Astrocyte (in vitro differentiated cells and primary cell): Measurements from ENCODE around the gene CTNND1. TPM values are rescaled to one million over a fixed set of nuclear protein-coding genes. Genes with fewer than 3 reads are reported as not detected.
A peak's percentile ranks its signal among the peaks of the same experiment; 100 is the strongest.

Experiments
- DNase-seq: peaks from one replicate; pipeline ENCODE4 v3.0.0-alpha.2; 2010; ENCODE audit warnings: low read depth
- FAIRE-seq: peaks from 2 replicates; lab custom pipeline; 2011; peaks lifted over from hg19 to GRCh38; lab: Jason Lieb, UNC
- H2AFZ ChIP-seq: 2 replicates; pipeline ENCODE4 v1.6.0; 2012; ENCODE audit warnings: low read depth, low read length, inconsistent platforms
- H3K27ac ChIP-seq: 2 replicates; pipeline ENCODE4 v1.5.1; 2011; ENCODE audit warnings: low read depth, low read length, inconsistent platforms
- H3K27me3 ChIP-seq: 2 replicates; pipeline ENCODE4 v1.6.0; 2011; ENCODE audit warnings: low read length, inconsistent platforms; ENCODE audit not compliant: insufficient read depth
- H3K36me3 ChIP-seq: 2 replicates; pipeline ENCODE4 v1.5.1; 2011; ENCODE audit warnings: low read length, inconsistent platforms; ENCODE audit not compliant: insufficient read depth
- H3K4me1 ChIP-seq: 2 replicates; pipeline ENCODE4 v1.5.1; 2011; ENCODE audit warnings: low read length, inconsistent platforms; ENCODE audit not compliant: insufficient read depth
- H3K4me2 ChIP-seq: 2 replicates; pipeline ENCODE4 v1.6.0; 2012; ENCODE audit warnings: low read length, inconsistent platforms
- H3K4me3 ChIP-seq: 2 replicates; pipeline ENCODE4 v1.5.1; 2011; ENCODE audit warnings: low read depth, mild to moderate bottlenecking, low read length, inconsistent platforms; ENCODE audit not compliant: insufficient read depth
- H3K79me2 ChIP-seq: 2 replicates; pipeline ENCODE4 v1.6.0; 2012; ENCODE audit warnings: mild to moderate bottlenecking, low read length, inconsistent platforms; ENCODE audit not compliant: insufficient read depth
- H3K9ac ChIP-seq: 2 replicates; pipeline ENCODE4 v1.6.0; 2012; ENCODE audit warnings: mild to moderate bottlenecking, low read length, inconsistent platforms
- H3K9me3 ChIP-seq: 2 replicates; pipeline ENCODE4 v1.5.1; 2012; ENCODE audit warnings: low read depth, mild to moderate bottlenecking, low read length, inconsistent platforms; ENCODE audit not compliant: insufficient read depth
- H4K20me1 ChIP-seq: 2 replicates; pipeline ENCODE4 v1.6.0; 2012; ENCODE audit warnings: low read length, inconsistent platforms; ENCODE audit not compliant: insufficient read depth
- H3K27ac Mint-ChIP-seq: one replicate; pipeline ENCODE4 v1.8.0; 2021; ENCODE audit warnings: mild to moderate bottlenecking, mixed read lengths; ENCODE audit not compliant: unreplicated experiment
- H3K27me3 Mint-ChIP-seq: one replicate; pipeline ENCODE4 v1.8.0; 2021; ENCODE audit warnings: low read depth, mixed read lengths; ENCODE audit not compliant: unreplicated experiment
- H3K36me3 Mint-ChIP-seq: one replicate; pipeline ENCODE4 v1.8.0; 2021; ENCODE audit warnings: low read depth, mixed read lengths; ENCODE audit not compliant: unreplicated experiment
- H3K4me1 Mint-ChIP-seq: one replicate; pipeline ENCODE4 v1.8.0; 2021; ENCODE audit warnings: low read depth, mixed read lengths; ENCODE audit not compliant: unreplicated experiment
- H3K4me3 Mint-ChIP-seq: one replicate; pipeline ENCODE4 v1.8.0; 2021; ENCODE audit warnings: mild to moderate bottlenecking, moderate library complexity, mixed read lengths; ENCODE audit not compliant: unreplicated experiment
- H3K9me3 Mint-ChIP-seq: one replicate; pipeline ENCODE4 v1.8.0; 2021; ENCODE audit warnings: mild to moderate bottlenecking, mixed read lengths; ENCODE audit not compliant: unreplicated experiment
- EZH2 ChIP-seq: IDR thresholded peaks from 2 replicates; pipeline ENCODE4 v1.6.1; 2012; ENCODE audit warnings: mild to moderate bottlenecking, low read length, inconsistent platforms; ENCODE audit not compliant: insufficient read depth
- total RNA-seq: library from RNA; stranded (reverse); gene quantifications from 2 replicates; pipeline ENCODE4 v1.2.1, GENCODE V29; 2021
- TF ChIP-seq, protein P1 (sequence below): IDR thresholded peaks from 2 replicates; pipeline ENCODE4 v1.5.1; 2011; ENCODE audit warnings: low read depth, mild to moderate bottlenecking, inconsistent platforms, low read length, moderate library complexity; ENCODE audit not compliant: insufficient read depth

Gene CTNND1
- total RNA-seq, 1 donor from 2014 or later, result 235 TPM

DNA sequence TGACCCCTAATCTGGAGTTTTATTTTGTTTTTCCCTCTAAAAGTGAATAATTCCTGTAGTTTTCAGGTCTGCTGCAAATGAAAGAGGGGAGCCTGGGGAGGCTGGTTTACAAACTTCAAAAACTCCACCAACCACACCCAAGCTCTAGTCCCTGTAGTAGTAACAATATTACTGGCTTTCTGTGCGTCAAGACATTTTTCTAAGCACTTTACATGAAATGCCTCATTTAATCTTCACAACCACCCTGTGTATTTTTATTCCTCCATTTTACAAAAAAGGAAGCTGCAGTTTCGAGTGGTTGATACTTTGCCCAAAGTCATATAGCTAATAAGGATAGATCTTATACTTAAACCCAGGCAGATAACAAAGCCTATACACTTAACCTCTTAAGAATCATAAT, 23.5 kb downstream of the CTNND1 start:
- H4K20me1 ChIP-seq, result peaks cover 93% of the 10 kb centered on the region
- FAIRE-seq, result no peak
- H3K4me2 ChIP-seq, result no peak overlapping the region
- no peak for DNase-seq
- Mint-ChIP-seq H3K4me3 (no peak overlapping the region), H3K27me3 (no peaks in the 10 kb centered on the region), H3K9me3 (no peaks in the 10 kb centered on the region), H3K27ac (no peak overlapping the region), H3K36me3 (peaks cover 14% of the 10 kb centered on the region), H3K4me1 (peaks cover 61% of the 10 kb centered on the region)
- no peaks in the 10 kb centered on the region for H3K9me3 ChIP-seq
- no peaks in the 10 kb centered on the region for H3K27me3 ChIP-seq
- TF ChIP-seq, protein P1, sequence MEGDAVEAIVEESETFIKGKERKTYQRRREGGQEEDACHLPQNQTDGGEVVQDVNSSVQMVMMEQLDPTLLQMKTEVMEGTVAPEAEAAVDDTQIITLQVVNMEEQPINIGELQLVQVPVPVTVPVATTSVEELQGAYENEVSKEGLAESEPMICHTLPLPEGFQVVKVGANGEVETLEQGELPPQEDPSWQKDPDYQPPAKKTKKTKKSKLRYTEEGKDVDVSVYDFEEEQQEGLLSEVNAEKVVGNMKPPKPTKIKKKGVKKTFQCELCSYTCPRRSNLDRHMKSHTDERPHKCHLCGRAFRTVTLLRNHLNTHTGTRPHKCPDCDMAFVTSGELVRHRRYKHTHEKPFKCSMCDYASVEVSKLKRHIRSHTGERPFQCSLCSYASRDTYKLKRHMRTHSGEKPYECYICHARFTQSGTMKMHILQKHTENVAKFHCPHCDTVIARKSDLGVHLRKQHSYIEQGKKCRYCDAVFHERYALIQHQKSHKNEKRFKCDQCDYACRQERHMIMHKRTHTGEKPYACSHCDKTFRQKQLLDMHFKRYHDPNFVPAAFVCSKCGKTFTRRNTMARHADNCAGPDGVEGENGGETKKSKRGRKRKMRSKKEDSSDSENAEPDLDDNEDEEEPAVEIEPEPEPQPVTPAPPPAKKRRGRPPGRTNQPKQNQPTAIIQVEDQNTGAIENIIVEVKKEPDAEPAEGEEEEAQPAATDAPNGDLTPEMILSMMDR, result no peak
- TF ChIP-seq EZH2, result no peak
- H3K36me3 ChIP-seq, result no peaks in the 10 kb centered on the region
- H3K4me3 ChIP-seq, result no peak overlapping the region
- H3K4me1 ChIP-seq, result peaks cover 7% of the 10 kb centered on the region
- no peak overlapping the region for H3K9ac ChIP-seq
- peaks cover 99% of the 10 kb centered on the region for H3K79me2 ChIP-seq
- no peak overlapping the region for H2AFZ ChIP-seq
- H3K27ac ChIP-seq, result no peak overlapping the region

DNA sequence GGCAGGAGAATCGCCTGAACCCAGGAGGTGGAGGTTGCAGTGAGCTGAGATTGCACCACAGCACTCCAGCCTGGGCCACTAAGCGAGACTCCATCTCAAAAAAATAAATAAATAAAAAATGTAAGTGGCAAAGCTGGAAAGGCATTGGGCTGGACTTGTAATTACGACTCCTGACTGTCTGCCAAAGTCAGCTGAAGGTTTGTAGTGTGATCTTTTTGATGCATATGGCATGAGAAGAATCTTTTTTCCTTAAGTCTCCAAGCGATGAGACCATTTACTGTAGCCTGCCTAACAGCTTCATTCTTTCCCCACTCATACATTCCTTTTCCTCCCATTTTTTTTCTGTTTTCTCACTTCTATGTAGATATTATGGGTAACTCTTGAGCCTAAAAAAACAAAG, 24.8 kb downstream of the CTNND1 start:
- peaks cover 99% of the 10 kb centered on the region for H3K79me2 ChIP-seq
- H3K36me3 ChIP-seq, result no peaks in the 10 kb centered on the region
- Mint-ChIP-seq H3K4me3 (no peak overlapping the region), H3K4me1 (peaks cover 58% of the 10 kb centered on the region), H3K27me3 (no peaks in the 10 kb centered on the region), H3K36me3 (peaks cover 19% of the 10 kb centered on the region), H3K27ac (peak overlapping the region; percentile 58), H3K9me3 (no peaks in the 10 kb centered on the region)
- FAIRE-seq (no peak), DNase-seq (peak; percentile 52)
- no peaks in the 10 kb centered on the region for H3K27me3 ChIP-seq
- H3K4me2 ChIP-seq, result no peak overlapping the region
- no peak overlapping the region for H3K9ac ChIP-seq
- H2AFZ ChIP-seq, result no peak overlapping the region
- no peaks in the 10 kb centered on the region for H3K9me3 ChIP-seq
- no peak overlapping the region for H3K27ac ChIP-seq
- H3K4me3 ChIP-seq, result no peak overlapping the region
- H4K20me1 ChIP-seq, result peaks cover 93% of the 10 kb centered on the region
- peaks cover 7% of the 10 kb centered on the region for H3K4me1 ChIP-seq
- TF ChIP-seq, protein P1, result no peak
- no peak for TF ChIP-seq EZH2

DNA sequence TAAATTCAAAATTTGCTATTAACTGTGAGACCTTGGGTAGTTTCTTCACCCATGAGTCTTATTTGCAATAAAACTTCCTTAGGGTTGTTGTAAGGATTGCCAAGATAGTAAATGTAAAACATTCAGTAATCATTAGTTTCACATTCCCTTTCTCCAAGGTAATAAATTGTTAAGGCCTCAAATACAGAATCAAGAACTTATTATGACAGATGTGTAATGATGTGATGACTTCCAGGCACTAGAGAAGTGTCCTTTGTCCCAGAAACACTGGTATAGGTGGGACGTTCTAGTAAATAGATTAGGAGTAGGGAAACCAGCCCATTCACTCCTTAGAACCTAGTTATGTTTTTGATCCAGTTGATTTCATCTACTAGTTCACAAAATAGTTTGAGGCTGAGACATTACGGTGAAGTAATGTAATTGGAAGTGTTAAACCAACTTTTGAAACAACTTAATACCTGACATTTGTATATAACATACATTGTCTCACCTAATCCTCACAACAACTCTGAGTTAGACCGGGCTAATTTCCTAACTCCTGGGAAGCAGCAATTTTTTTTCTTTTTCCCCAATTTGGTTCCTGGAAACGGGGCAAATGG, 25.5 kb downstream of the CTNND1 start:
- no peaks in the 10 kb centered on the region for H3K27me3 Mint-ChIP-seq
- TF ChIP-seq, protein P1, result no peak
- no peak for TF ChIP-seq EZH2
- H3K4me1 ChIP-seq, result peaks cover 11% of the 10 kb centered on the region
- peaks cover 24% of the 10 kb centered on the region for H3K36me3 Mint-ChIP-seq
- H3K36me3 ChIP-seq, result no peaks in the 10 kb centered on the region
- no peak overlapping the region for H3K9ac ChIP-seq
- H3K4me1 Mint-ChIP-seq, result peaks cover 60% of the 10 kb centered on the region
- no peak overlapping the region for H3K4me3 Mint-ChIP-seq
- DNase-seq (no peak), FAIRE-seq (no peak)
- no peak overlapping the region for H2AFZ ChIP-seq
- H3K9me3 ChIP-seq, result no peaks in the 10 kb centered on the region
- peak overlapping the region; percentile 58 for H3K27ac Mint-ChIP-seq
- peaks cover 99% of the 10 kb centered on the region for H3K79me2 ChIP-seq
- H3K9me3 Mint-ChIP-seq, result no peaks in the 10 kb centered on the region
- H3K27ac ChIP-seq, result no peak overlapping the region
- peaks cover 93% of the 10 kb centered on the region for H4K20me1 ChIP-seq
- H3K27me3 ChIP-seq, result no peaks in the 10 kb centered on the region
- H3K4me3 ChIP-seq, result no peak overlapping the region
- H3K4me2 ChIP-seq, result no peak overlapping the region
